Measurements from ENCODE around the gene BFSP1.

DNA sequence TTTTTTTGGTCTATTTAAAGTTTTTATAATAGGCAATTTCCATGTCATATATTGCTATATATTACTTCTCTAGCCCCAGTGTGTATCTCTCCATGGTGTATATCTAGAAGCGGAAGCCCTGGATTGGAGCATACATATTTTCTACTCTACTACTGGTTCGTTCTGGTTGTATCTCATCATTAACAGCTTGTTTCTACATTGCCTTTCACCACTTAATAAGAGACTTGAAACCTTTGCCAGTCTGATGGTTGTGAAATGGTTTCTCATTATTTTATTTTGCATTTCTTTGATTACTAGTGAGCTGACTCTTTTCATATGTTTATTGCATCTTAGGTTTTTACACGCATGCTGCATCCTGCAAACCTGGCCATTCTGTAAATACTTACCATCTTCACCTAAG lies 42.3 kb upstream of the BFSP1 start:
- TF ChIP-seq, protein P1, sequence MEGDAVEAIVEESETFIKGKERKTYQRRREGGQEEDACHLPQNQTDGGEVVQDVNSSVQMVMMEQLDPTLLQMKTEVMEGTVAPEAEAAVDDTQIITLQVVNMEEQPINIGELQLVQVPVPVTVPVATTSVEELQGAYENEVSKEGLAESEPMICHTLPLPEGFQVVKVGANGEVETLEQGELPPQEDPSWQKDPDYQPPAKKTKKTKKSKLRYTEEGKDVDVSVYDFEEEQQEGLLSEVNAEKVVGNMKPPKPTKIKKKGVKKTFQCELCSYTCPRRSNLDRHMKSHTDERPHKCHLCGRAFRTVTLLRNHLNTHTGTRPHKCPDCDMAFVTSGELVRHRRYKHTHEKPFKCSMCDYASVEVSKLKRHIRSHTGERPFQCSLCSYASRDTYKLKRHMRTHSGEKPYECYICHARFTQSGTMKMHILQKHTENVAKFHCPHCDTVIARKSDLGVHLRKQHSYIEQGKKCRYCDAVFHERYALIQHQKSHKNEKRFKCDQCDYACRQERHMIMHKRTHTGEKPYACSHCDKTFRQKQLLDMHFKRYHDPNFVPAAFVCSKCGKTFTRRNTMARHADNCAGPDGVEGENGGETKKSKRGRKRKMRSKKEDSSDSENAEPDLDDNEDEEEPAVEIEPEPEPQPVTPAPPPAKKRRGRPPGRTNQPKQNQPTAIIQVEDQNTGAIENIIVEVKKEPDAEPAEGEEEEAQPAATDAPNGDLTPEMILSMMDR (IDR thresholded peaks at IDR 0.05) = no peak
- TF ChIP-seq POLR2A (IDR thresholded peaks at IDR 0.05) = no peak
